Measurements from ENCODE around the gene MEG3.

MEG3 gene

GRCh38 chr14:100866666-100867630 lies 41.0 kb downstream of the MEG3 start:
- DNase-seq: no peak

- DNase-seq: no peak
Measured at GRCh38 chr14:100867631-100868315, 41.9 kb downstream of the MEG3 start.

GRCh38 chr14:100868621-100869370 lies 42.9 kb downstream of the MEG3 start:
- no peak for DNase-seq

GRCh38 chr14:100871234-100872186 lies 45.6 kb downstream of the MEG3 start:
- DNase-seq: no peak

- DNase-seq: no peak
Measured at GRCh38 chr14:100872259-100873095, 46.6 kb downstream of the MEG3 start.

GRCh38 chr14:100873096-100873482 lies 47.2 kb downstream of the MEG3 start:
- DNase-seq: no peak

GRCh38 chr14:100874051-100874410 lies 48.1 kb downstream of the MEG3 start:
- DNase-seq: no peak

GRCh38 chr14:100874411-100875091 lies 48.6 kb downstream of the MEG3 start:
- no peak for DNase-seq

- DNase-seq: no peak
Measured at GRCh38 chr14:100875126-100875525, 49.2 kb downstream of the MEG3 start.

- no peak for DNase-seq
Measured at GRCh38 chr14:100875861-100876590, 50.1 kb downstream of the MEG3 start.

- no peak for DNase-seq
Measured at GRCh38 chr14:100878271-100879146, 52.6 kb downstream of the MEG3 start.

GRCh38 chr14:100879194-100879593 lies 53.3 kb downstream of the MEG3 start:
- no peak for DNase-seq

- DNase-seq: no peak
Measured at GRCh38 chr14:100879782-100880181, 53.9 kb downstream of the MEG3 start.

GRCh38 chr14:100880271-100881101 lies 54.6 kb downstream of the MEG3 start:
- DNase-seq: no peak

- DNase-seq: no peak
Measured at GRCh38 chr14:100881211-100882025, 55.5 kb downstream of the MEG3 start.

- no peak for DNase-seq
Measured at GRCh38 chr14:100882026-100882967, 56.4 kb downstream of the MEG3 start.

All from activated CD4-positive, alpha-beta T cell treated with anti-CD3 and anti-CD28 coated beads, Interleukin-10, Interleukin-2, amounts not matched to agents 100 ng/mL and 50 ng/mL, durations not matched to agents 16 hours and 8 hours (primary cell).